Cardiac fibroblast (primary cell): Measurements from ENCODE around the gene DYNC1I2.

Experiments
- DNase-seq, 2 donors: peaks; one replicate each; pipeline versions ENCODE4 v3.0.0 to v3.0.0-alpha.2; 2010; ENCODE audit warnings: low read depth in 2 of 2
- H3K4me3 ChIP-seq, 2 donors: replicated peaks in 1 of 2; 1 replicate in 1 of 2; 2 replicates in 1 of 2; pipeline ENCODE4 v1.5.1; 2011; ENCODE audit warnings: low read depth in 2 of 2, low read length in 2 of 2, mild to moderate bottlenecking in 2 of 2, moderate library complexity in 1 of 2
- TF ChIP-seq, protein P1 (sequence below): IDR thresholded peaks from one replicate; pipeline ENCODE4 v1.5.1; 2011; ENCODE audit warnings: low read depth, mild to moderate bottlenecking, low read length, inconsistent platforms

Gene DYNC1I2

DNA sequence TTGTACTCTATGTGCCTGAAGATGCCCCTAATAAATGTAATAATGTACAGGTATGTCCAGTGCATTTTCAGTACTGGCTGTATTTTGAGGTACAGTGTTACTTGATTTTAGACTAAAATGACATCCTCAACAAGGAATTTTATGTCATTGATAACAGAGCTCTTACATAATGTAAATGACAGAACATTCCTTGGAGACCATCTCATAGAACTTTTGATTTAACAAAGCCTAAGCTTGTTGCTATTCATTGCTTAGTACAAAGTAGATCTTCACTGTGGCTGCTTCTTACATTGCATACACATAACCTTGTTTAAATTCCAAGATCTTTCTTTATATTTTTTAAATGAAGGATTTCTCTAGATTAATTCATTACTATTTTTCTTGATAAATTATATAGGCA, 24.1 kb downstream of the DYNC1I2 start:
- H3K4me3 ChIP-seq: no peak overlapping the region
- TF ChIP-seq, protein P1, sequence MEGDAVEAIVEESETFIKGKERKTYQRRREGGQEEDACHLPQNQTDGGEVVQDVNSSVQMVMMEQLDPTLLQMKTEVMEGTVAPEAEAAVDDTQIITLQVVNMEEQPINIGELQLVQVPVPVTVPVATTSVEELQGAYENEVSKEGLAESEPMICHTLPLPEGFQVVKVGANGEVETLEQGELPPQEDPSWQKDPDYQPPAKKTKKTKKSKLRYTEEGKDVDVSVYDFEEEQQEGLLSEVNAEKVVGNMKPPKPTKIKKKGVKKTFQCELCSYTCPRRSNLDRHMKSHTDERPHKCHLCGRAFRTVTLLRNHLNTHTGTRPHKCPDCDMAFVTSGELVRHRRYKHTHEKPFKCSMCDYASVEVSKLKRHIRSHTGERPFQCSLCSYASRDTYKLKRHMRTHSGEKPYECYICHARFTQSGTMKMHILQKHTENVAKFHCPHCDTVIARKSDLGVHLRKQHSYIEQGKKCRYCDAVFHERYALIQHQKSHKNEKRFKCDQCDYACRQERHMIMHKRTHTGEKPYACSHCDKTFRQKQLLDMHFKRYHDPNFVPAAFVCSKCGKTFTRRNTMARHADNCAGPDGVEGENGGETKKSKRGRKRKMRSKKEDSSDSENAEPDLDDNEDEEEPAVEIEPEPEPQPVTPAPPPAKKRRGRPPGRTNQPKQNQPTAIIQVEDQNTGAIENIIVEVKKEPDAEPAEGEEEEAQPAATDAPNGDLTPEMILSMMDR: no peak
- DNase-seq: peak; percentile 24 to 57

DNA sequence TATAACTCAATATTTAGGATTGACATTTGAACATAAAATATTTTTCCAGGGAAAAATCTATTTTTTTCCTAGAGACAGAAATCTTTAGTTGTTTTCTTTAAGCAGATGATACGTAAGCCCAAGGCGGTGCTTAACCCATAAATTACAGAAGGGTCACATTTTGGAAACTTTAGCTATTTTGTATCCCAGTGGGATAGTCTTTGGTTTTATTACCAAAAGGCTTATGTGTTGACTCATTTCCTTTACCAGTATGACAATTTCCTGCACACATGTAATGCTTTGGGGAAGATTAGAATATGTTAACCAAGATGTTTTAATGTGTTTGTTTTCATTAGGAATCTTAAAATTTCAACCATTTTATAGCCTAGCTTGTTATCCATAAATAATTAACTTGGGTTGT, 24.8 kb downstream of the DYNC1I2 start:
- peak; percentile 86 to 92 for DNase-seq
- TF ChIP-seq, protein P1: no peak
- no peak overlapping the region for H3K4me3 ChIP-seq

DNA sequence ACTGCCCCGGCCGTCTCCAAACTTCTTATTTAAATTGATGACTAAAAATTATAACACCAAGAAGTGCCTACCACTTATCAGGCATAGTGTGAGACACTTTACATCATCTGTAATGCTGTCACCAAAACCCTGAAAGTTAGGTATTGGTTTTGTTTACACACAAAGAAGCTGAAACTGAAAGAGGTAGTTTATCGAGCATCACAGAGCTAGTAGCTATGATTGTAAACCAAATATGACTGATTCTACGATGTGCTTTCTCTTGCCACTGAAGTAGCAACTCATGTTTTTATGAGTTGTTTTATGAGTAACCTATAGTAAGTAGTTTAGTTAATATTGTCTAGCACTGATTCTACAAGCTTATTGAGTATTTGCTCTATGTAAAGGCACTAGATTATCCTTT, 31.5 kb downstream of the DYNC1I2 start:
- DNase-seq: no peak
- no peak overlapping the region for H3K4me3 ChIP-seq
- TF ChIP-seq, protein P1: no peak

DNA sequence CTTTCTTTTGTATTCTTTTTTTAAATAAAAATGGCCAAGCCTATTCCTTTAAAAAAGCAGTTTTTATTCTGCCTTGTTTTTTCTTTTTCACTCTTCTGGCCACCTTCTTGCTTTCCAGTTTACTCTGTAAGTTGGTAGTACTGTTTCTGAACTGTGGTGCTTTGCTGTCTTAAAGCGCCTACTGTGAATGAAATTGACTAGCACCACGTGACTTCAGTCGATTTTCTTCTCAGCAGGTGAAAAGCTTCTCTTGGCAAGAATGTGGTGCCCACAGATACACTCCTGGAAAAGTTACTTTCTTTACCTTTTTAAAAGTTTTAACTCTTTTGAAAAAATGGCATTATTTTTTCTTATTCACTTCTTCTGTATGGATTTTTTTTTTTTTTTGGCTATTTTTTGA, 32.4 kb downstream of the DYNC1I2 start:
- TF ChIP-seq, protein P1: no peak
- H3K4me3 ChIP-seq: no peak overlapping the region
- no peak for DNase-seq

DNA sequence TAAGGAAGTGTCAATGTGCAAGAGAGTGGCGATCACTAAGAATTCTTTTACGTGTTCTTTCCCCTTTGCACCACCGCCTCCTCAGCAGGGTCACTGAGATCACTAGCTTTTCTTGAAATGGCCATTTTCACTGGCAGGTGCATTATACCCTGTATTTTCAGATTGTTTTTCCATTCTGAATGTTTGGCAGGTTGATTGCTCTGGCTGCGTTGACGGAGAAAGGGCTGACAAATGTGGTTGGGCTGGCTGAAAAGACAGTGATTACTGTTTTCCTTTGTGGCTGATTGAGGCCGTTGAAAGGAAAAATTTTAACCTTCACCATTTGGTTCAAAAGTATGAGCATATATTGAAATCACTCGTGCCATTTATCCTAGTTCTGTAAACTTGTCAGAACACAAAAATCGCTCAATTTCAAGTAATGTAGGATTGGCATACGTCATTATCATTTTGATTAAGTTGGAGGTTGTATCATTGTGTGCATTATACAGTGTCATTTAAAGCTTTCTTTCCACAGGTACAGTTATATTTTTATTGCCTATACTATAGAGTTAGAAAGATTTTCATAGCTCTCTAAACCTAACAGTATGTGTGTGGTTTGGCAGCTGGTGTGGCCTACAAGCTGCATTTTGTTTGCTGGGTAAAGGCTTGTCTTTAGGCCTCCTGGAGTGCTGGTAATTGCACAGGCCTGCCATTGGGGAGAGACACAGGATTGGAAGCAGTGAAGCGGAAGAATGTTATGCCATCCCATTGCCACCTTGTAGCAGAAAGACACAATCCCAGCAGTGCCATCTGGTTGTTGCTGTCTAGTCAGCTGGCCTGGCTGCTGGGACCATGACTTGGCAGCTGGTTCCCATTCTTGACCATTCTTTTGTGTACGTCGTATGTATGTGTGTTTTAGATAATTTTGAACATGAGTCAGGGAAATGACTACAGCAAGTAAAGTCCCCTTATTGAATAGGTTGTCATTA, 36.7 kb downstream of the DYNC1I2 start:
- DNase-seq: peak; percentile 18 to 63
- no peak overlapping the region for H3K4me3 ChIP-seq
- TF ChIP-seq, protein P1: no peak

DNA sequence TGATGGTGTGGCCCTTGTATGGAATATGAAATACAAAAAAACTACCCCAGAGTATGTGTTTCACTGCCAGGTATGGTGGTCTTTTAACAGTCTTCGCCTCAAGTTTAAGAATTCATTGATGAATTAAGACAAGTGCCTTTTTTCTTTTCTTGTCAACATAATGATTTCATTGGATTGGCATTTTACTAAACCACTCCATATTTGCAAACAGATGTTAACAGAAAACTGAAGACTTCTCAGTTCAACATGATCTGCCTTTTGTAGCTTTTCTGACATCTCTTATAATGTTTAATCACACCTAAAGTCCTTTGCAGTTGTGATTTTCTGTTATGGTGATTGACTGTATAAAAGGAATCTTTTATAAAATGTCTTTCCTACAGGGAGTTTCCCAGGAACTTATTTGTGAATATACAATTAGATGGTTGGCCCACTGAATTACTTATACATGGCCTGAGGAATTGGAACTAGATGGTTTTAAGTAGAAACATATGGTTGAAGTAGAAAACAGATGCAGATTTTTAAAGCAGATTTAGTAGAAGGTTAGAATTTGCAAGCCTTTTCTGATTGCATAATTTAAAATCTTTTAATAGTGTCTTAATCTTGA, 39.7 kb downstream of the DYNC1I2 start:
- TF ChIP-seq, protein P1: no peak
- DNase-seq: no peak
- no peak overlapping the region for H3K4me3 ChIP-seq
